SK-N-SH treated with all-trans-retinoic acid at 6 μM for 48 hours (cell line): Measurements from ENCODE around the gene CTU1.

Experiments used
- ATAC-seq: fragments of 200-7000 bp; cut with Tn5 transposase; 3 replicates; pipeline ENCODE4 v1.9.1; 2020; ENCODE audit warnings: mild to moderate bottlenecking, moderate library complexity
- BACH2 ChIP-seq: fragments of 250-450 bp; sonication (Bioruptor Pico); IDR thresholded peaks from 2 replicates; pipeline ENCODE4 v1.9.0; 2021; ENCODE audit warnings: mild to moderate bottlenecking, borderline replicate concordance
- CREB5 ChIP-seq: fragments of 250-450 bp; sonication (Bioruptor Pico); IDR thresholded peaks from 2 replicates; pipeline ENCODE4 v1.5.1; 2020; ENCODE audit warnings: low read depth, mild to moderate bottlenecking, moderate library complexity
- CSDC2 ChIP-seq: fragments of 250-450 bp; sonication (Bioruptor Pico); IDR thresholded peaks from 2 replicates; pipeline ENCODE4 v1.5.0; 2020; ENCODE audit warnings: mild to moderate bottlenecking, moderate library complexity
- CSRNP3 ChIP-seq: fragments of 250-450 bp; sonication (Bioruptor Pico); IDR thresholded peaks from 2 replicates; pipeline ENCODE4 v1.5.1; 2021; ENCODE audit warnings: mild to moderate bottlenecking, moderate library complexity
- ESRRG ChIP-seq: fragments of 250-450 bp; sonication (Bioruptor Pico); IDR thresholded peaks from 2 replicates; pipeline ENCODE4 v1.6.1; 2021; ENCODE audit warnings: mild to moderate bottlenecking
- GLIS3 ChIP-seq: fragments of 250-450 bp; sonication (Bioruptor Pico); IDR thresholded peaks from 2 replicates; pipeline ENCODE4 v1.5.0; 2020; ENCODE audit warnings: mild to moderate bottlenecking, moderate library complexity
- ISL1 ChIP-seq: fragments of 250-450 bp; sonication (Bioruptor Pico); IDR thresholded peaks from 2 replicates; pipeline ENCODE4 v2.1.2; 2022; ENCODE audit warnings: mild to moderate bottlenecking, moderate library complexity
- OSR1 ChIP-seq: fragments of 250-450 bp; sonication (Bioruptor Pico); IDR thresholded peaks from 2 replicates; pipeline ENCODE4 v1.8.0; 2022; ENCODE audit warnings: moderate library complexity, mild to moderate bottlenecking, inconsistent platforms
- PATZ1 ChIP-seq: fragments of 250-450 bp; sonication (Bioruptor Pico); IDR thresholded peaks from 2 replicates; pipeline ENCODE4 v1.8.0; 2020; ENCODE audit warnings: mild to moderate bottlenecking, moderate library complexity, borderline replicate concordance
- POU6F1 ChIP-seq: fragments of 250-450 bp; sonication (Bioruptor Pico); IDR thresholded peaks from 2 replicates; pipeline ENCODE4 v1.8.0; 2021; ENCODE audit warnings: low read depth, mild to moderate bottlenecking, moderate library complexity, borderline replicate concordance
- PPARA ChIP-seq: fragments of 250-450 bp; sonication (Bioruptor Pico); IDR thresholded peaks from 2 replicates; pipeline ENCODE4 v1.5.0; 2020; ENCODE audit warnings: mild to moderate bottlenecking, borderline replicate concordance
- RARB ChIP-seq: fragments of 250-450 bp; sonication (Bioruptor Pico); IDR thresholded peaks from 2 replicates; pipeline ENCODE4 v1.8.0; 2021; ENCODE audit warnings: mild to moderate bottlenecking, moderate library complexity
- SNAI2 ChIP-seq: fragments of 250-450 bp; sonication (Bioruptor Pico); IDR thresholded peaks from 2 replicates; pipeline ENCODE4 v1.5.0; 2020; ENCODE audit warnings: mild to moderate bottlenecking, moderate library complexity
- TCF4 ChIP-seq: fragments of 250-450 bp; sonication (Bioruptor Pico); IDR thresholded peaks from 2 replicates; pipeline ENCODE4 v1.8.0; 2021; ENCODE audit warnings: mild to moderate bottlenecking, moderate library complexity, borderline replicate concordance
- TOX ChIP-seq: fragments of 250-450 bp; sonication (Bioruptor Pico); IDR thresholded peaks from 2 replicates; pipeline ENCODE4 v1.8.0; 2021; ENCODE audit warnings: mild to moderate bottlenecking, moderate library complexity, borderline replicate concordance
- TSHZ2 ChIP-seq: fragments of 250-450 bp; sonication (Bioruptor Pico); IDR thresholded peaks from 2 replicates; pipeline ENCODE4 v1.5.0; 2020; ENCODE audit warnings: mild to moderate bottlenecking, moderate library complexity
- ZC3H10 ChIP-seq: fragments of 250-450 bp; sonication (Bioruptor Pico); IDR thresholded peaks from 2 replicates; pipeline ENCODE4 v1.5.1; 2021; ENCODE audit warnings: mild to moderate bottlenecking, moderate library complexity
- ZFP30 ChIP-seq: fragments of 450-650 bp; formaldehyde crosslinking; IDR thresholded peaks from 2 replicates; pipeline ENCODE4 v1.5.0; 2022; ENCODE audit warnings: mild to moderate bottlenecking, moderate library complexity
- ZNF565 ChIP-seq: fragments of 450-650 bp; formaldehyde crosslinking; conservative IDR thresholded peaks from 2 replicates; pipeline ENCODE4 v1.5.0; 2020; ENCODE audit warnings: low read depth, mild to moderate bottlenecking, moderate library complexity
- ZNF70 ChIP-seq: fragments of 450-650 bp; formaldehyde crosslinking; IDR thresholded peaks from 2 replicates; pipeline ENCODE4 v1.5.0; 2020; ENCODE audit warnings: mild to moderate bottlenecking, moderate library complexity
- ZNF8 ChIP-seq: fragments of 450-650 bp; formaldehyde crosslinking; IDR thresholded peaks from 2 replicates; pipeline ENCODE4 v1.5.0; 2020; ENCODE audit warnings: mild to moderate bottlenecking, moderate library complexity

Gene CTU1

GRCh38 chr19:51071095-51071405, 37.2 kb downstream of the CTU1 start:
- ATAC-seq: no peak
- no peak for TF ChIP-seq TCF4 (CRISPR knock-in tag)
- TF ChIP-seq CSRNP3 (CRISPR knock-in tag): no peak
- no peak for TF ChIP-seq ZNF70 (CRISPR knock-in tag)
- TF ChIP-seq ZC3H10: no peak
- TF ChIP-seq TSHZ2 (CRISPR knock-in tag): no peak
- TF ChIP-seq PPARA (CRISPR knock-in tag): no peak
- no peak for TF ChIP-seq OSR1
- TF ChIP-seq POU6F1 (CRISPR knock-in tag): no peak
- TF ChIP-seq BACH2 (CRISPR knock-in tag): no peak
- no peak for TF ChIP-seq RARB (CRISPR knock-in tag)
- no peak for TF ChIP-seq ZNF8 (CRISPR knock-in tag)
- no peak for TF ChIP-seq CSDC2
- no peak for TF ChIP-seq GLIS3 (CRISPR knock-in tag)
- no peak for TF ChIP-seq ESRRG (CRISPR knock-in tag)
- TF ChIP-seq SNAI2 (CRISPR knock-in tag): no peak
- no peak for TF ChIP-seq TOX (CRISPR knock-in tag)
- no peak for TF ChIP-seq CREB5 (CRISPR knock-in tag)
- no peak for TF ChIP-seq ISL1 (CRISPR knock-in tag)
- no peak for TF ChIP-seq ZFP30 (CRISPR knock-in tag)
- TF ChIP-seq PATZ1 (CRISPR knock-in tag): no peak

GRCh38 chr19:51070334-51071094, 37.7 kb downstream of the CTU1 start:
- ATAC-seq: no peak
- TF ChIP-seq PPARA (CRISPR knock-in tag) (no peak), GLIS3 (CRISPR knock-in tag) (no peak), PATZ1 (CRISPR knock-in tag) (no peak), CSRNP3 (CRISPR knock-in tag) (no peak), BACH2 (CRISPR knock-in tag) (no peak), POU6F1 (CRISPR knock-in tag) (no peak), OSR1 (no peak), ZNF565 (no peak), ZFP30 (CRISPR knock-in tag) (no peak), TCF4 (CRISPR knock-in tag) (no peak), TSHZ2 (CRISPR knock-in tag) (no peak)
